NT2/D1 (cell line): ENCODE measurements around the gene BSN.

Experiments used
- SUZ12 ChIP-seq: IDR thresholded peaks from 2 replicates; pipeline ENCODE4 v1.6.1; 2011; ENCODE audit not compliant: insufficient read length, insufficient read depth; ENCODE audit errors: extremely low read depth
- YY1 ChIP-seq: IDR thresholded peaks from 2 replicates; pipeline ENCODE4 v1.6.1; 2011; ENCODE audit not compliant: insufficient read length, insufficient read depth
- ZNF274 ChIP-seq: IDR thresholded peaks from 2 replicates; pipeline ENCODE4 v1.6.1; 2011; ENCODE audit warnings: mild to moderate bottlenecking, low read depth, low read length

DNA sequence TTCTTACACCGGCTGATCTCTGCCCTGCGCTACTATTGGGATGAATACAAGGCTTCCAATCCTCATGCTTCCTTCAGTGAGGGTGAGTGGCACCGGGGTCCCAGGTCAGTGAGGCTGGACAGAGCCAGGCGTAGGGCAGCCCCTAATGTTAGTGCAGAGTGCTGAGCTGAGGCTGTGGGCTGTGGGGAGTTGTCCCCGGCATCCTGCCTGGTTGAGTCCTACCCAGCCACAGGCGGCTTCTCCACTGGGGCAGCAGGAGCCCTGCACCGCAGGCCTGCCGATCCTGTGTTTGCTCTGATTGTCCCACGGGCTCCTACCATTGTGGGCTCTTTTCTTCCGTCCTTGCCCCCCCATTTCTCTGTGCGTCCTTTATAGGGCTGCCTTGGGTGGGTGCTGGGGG lies 148.4 kb downstream of the BSN start:
- TF ChIP-seq YY1 (no peak), ZNF274 (no peak), SUZ12 (no peak)
